ENCODE measurements around the gene CRKL. TPM values are rescaled to one million over a fixed set of nuclear protein-coding genes. Genes with fewer than 3 reads are reported as not detected.
"Not testable (repeated sequence)": the region's sequence is repeated elsewhere in the genome, so short reads cannot be mapped to it uniquely, and the experiment has no call there.

CRKL gene
- total RNA-seq, 1 donor from 2014 or later: 46.1 TPM

- no peak for DNase-seq (ENCODE audit: low spot score)
Measured at GRCh38 chr22:20965888-20966855, 49.0 kb downstream of the CRKL start.

DNA sequence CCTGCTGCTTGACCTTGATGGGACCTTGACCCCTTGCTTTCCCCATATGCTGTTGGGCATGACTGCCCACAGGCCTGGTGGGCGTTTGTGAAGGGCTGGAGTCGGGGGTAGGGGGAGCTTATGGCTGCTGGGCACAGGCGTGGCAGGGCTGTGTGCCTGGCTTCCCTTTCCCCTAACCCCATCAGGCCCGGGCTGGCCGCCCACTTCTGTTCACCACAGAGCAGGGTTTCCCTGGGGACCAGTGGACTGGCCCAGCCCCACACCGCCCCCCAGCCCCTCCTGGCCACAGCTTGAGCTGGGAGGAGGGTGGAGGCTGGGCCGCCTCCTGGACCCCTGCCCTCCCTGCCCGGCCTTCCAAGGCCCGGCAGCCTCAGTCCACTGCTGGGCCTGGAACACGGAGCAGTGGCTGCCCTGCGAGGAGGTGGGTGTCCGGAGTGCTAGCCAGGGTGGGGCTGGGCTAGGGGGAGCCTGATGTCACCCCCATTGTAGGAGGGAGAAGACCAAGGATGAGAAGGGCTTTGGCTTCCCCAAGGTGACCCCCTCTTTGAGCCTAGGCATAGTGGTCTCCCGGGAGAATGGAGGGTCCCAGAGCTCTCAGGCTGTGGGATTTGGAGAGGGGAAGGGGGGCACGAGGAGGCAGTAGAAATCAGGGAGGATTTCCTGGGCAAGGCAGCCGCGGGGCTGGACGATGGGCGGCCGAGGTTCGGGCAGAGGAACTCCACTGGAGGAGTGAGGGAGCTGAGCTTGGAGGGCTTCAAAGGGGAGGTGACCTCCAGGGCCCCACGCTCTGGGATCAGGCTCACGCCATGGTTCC lies 49.9 kb downstream of the CRKL start, which contains the start of gene AIFM3:
Gene AIFM3, plus strand, starts transcription at position 373 of the 814 bp plus-strand sequence. CDS start 690 bp downstream, outside the sequence.
- no peak for DNase-seq (ENCODE audit: low spot score)

GRCh38 chr22:20967697-20968211 lies 50.5 kb downstream of the CRKL start:
- no peak for DNase-seq (ENCODE audit: low spot score)

DNA sequence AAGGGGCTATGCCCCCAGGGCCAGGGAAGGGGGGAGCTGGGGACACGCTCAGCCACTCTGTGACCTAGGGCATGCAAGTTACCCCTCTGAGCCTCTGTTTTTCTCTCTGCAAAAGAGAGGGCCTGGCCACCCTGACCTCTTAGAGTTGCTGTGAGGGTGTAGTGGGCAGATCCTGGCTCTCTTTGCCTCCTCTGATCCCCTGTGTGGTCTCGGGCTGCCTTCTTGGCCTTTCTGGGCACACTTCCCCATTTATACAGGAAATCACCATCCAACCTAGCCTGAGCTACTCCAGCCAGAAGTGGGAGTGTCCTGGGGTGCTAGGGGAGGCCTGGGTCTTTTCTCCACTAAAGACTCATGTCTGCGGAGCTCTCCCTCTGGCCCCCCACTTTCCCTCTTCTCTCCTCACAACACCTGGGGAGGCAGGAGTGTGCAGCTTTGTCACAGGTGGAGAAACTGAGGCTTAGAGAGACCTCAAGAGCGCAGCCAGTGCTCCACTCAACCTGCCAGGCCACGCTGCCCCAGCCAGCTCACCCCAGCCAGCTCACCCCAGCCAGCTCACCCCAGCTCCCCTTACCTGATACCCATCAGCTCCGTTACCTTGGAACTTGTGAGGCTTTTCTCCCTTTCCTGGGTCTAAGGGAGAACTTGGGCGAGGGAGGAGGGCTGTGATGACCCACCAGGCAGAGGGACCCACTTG lies 51.2 kb downstream of the CRKL start:
- DNase-seq (ENCODE audit: low spot score): no peak

DNA sequence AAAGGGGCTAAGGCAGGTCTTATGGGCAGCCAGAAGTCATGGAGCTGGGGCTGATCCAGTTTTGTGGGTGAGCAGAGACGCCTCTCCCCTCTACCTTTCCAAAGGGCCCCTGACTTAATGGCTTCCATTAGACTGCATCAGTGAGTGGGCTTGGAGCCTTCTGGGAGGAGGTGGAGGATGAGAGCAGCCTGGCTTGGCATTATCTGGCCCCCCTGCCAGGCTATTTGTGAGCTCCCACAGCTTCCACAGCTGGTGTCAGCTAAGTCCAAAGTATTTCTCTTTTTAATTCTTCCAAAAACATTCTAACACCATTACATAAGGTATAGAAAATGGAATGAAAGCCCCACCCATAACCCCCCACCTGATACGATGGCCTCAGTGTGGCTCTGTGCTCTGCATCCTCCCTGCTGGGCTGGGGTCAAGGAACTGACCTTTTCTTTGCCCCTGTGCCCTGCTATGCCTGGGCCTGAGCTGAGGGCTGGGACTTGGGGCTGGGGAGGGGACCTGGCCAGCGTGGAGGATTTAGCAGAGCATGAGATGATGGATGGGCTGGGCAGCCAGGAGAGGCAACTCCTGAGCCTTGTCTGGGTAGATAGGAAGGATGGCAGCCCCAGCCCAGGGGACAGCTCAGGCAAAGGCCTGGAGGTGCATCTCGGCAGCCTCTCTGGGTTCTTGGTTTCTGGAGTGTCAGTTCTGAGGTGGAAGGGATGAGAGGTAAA lies 53.9 kb downstream of the CRKL start:
- DNase-seq (ENCODE audit: low spot score): no peak

GRCh38 chr22:20972014-20972694 lies 54.9 kb downstream of the CRKL start:
- DNase-seq (ENCODE audit: low spot score): not testable (repeated sequence)

- DNase-seq (ENCODE audit: low spot score): no peak
Measured at GRCh38 chr22:20972933-20973577, 55.8 kb downstream of the CRKL start.

DNA sequence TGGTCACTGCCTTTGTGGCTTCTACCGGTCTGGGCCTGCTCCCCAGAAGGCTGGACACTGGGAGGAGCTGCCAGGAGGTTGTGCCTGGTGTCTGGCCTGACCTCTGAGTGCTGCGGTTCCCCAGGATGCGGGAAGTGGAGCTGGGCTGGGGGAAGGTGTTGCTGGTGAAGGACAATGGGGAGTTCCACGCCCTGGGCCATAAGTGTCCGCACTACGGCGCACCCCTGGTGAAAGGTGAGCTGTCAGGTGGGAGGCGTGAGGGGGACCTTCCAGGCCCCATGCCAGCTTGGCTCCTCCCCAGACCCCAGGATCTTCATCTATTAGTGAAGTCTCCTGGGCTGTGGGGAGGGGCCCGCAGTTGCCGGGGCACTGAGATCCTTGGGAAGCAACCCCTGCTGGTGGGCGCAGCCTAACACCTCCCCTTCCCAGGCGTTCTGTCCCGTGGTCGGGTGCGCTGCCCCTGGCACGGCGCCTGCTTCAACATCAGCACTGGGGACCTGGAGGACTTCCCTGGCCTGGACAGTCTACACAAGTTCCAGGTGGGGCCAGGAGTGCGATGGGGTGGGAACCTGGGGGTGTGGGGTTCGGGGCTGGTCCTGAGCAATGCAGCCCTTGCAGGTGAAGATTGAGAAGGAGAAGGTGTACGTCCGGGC lies 56.6 kb downstream of the CRKL start:
- DNase-seq (ENCODE audit: low spot score): no peak

DNA sequence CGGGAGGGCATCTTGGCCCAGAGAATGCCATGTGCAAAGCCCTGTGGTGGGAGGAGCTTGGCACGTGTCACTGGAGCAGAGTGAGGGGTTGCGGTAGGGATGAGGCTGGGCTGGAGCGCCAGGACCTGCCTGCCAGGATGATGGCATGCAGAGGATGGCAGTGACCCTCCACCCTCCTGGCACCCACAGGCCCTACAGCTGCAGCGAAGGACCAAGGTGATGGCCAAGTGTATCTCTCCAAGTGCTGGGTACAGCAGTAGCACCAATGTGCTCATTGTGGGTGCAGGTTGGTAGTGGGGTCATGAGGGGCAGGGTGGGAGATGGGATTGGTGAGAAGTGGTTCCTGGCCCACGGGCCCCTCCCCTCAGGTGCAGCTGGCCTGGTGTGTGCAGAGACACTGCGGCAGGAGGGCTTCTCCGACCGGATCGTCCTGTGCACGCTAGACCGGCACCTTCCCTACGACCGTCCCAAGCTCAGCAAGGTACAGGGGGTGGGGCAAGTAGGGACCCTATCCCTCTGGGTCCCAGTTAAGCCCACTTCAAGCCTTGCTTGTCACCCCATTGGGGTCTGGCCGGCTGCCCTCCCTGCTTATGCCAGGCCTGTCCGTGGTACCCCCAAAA lies 57.2 kb downstream of the CRKL start:
- no peak for DNase-seq (ENCODE audit: low spot score)

DNA sequence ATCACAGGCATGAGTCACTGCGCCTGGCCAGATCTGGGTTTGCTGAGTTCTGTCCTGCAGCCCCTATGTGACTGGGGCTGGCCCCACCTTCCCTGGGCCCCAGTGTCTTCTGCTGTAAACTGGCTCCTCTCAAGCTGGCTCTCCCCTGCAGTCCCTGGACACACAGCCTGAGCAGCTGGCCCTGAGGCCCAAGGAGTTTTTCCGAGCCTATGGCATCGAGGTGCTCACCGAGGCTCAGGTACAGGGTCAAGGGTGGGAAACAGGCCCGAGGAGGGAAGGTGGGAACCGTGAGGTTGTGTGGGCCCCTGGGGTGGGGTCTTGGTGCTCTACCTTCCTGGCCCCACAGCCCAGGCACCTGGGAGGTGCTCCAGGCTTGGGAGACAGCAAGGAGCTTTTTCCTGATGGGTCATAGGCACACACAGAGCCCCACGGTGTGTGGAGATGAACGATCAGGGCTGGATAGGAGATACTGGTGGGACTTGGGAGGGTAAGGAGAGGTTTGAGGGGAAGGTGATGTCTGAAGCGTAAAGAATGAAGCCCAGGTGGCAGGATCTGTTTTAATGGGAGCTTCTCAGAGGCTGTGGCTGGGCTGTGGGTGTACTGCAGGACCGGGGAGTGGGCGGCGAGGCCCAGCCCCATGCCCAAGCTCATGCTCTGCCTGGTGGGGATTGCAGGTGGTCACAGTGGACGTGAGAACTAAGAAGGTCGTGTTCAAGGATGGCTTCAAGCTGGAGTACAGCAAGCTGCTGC lies 58.5 kb downstream of the CRKL start:
- no peak for DNase-seq (ENCODE audit: low spot score)

DNA sequence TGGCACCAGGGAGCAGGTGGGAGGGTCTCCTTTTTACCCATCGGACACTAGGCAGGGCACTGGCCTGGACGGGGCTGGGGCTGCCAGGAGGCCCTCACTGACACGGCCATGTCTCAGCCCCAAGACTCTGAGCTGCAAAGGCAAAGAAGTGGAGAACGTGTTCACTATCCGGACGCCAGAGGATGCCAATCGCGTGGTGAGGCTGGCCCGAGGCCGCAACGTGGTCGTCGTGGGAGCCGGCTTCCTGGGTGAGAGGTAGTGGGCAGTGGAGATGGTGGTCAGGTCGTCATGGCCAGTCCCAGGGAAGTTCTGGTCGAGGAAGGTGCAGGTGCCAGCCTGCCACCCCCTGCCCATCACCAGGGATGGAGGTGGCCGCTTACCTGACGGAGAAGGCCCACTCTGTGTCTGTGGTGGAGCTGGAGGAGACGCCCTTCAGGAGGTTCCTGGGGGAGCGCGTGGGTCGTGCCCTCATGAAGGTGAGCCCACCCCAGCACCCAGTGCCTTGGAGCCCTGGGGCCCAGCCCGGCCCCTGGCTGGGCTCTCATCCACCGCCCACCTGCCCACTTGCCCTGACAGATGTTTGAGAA lies 59.2 kb downstream of the CRKL start:
- DNase-seq (ENCODE audit: low spot score): no peak

DNA sequence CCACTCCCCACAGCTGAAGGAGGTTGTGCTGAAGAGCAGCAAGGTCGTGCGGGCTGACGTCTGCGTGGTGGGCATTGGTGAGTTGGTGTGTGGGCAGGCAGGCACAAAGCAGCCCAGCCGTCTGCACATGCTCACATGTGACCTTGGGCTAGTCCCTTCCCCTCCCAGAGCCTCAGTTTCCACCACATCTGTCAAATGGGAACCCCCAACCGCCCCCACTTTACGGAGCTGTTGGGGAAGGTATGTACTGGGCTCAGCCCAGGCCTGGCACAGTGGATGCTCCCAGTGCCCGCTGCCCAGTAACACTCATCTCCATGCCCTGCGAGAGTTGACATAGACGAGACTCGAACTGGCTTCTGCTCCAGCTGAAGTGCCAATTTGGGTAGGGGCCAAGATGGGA lies 59.8 kb downstream of the CRKL start:
- DNase-seq (ENCODE audit: low spot score): no peak

- DNase-seq (ENCODE audit: low spot score): no peak
Measured at GRCh38 chr22:20977516-20978170, 60.4 kb downstream of the CRKL start.

GRCh38 chr22:20978419-20978818 lies 61.2 kb downstream of the CRKL start:
- DNase-seq (ENCODE audit: low spot score): no peak

DNA sequence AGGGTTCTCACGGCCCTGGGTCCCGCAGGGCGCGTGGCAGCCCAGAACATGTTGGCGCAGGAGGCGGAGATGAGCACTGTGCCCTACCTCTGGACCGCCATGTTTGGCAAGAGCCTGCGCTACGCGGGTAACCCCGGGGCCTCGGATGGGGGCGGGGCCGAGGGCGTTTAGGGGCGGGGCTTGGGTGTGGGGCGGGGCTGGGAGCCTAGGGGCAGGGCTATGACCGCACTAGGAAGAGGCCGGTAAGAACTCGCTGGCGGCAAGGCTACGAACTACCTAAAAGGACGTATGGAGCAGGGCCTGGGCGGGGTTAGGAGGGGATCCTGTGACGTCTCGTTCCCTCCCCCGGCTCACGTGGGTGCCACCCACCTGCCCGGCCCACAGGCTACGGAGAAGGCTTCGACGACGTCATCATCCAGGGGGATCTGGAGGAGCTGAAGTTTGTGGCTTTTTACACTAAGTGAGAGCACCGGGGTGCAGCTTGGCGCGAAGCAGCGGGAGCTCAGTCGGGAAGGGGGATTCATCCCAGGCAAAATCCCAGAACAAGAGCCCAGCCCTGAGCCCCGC lies 62.1 kb downstream of the CRKL start:
- DNase-seq (ENCODE audit: low spot score): no peak

GRCh38 chr22:20979940-20980453 lies 62.8 kb downstream of the CRKL start:
- no peak for DNase-seq (ENCODE audit: low spot score)
